NCI-H146 treated with DMSO at 0.1 percent for 48 hours (cell line): ENCODE results near the gene CADM2.

ENCODE experiments used
- DNase-seq: peaks from one replicate; lab custom pipeline; 2025; ENCODE audit not compliant: unreplicated experiment; lab: John Stamatoyannopoulos, UW

CADM2 gene

DNA sequence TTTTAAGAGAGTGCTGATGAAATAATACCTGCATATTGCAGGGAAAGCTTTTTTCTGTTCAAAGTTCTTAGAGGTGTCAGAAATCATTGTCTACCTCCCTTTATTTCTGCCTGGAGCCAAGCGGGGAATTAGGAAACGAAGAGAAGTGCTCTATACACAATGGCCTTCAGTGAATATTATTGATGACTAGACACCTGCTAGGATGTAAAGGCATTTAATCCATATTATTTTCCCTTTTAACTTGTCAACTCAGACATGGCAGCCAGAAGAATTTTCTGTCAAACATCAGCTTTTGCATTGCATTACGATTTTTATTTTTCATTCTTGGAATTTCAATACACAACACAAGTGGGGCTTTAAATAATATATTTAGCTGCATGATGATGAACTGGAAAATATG, 24.7 kb downstream of the CADM2 start:
- no peak for DNase-seq

DNA sequence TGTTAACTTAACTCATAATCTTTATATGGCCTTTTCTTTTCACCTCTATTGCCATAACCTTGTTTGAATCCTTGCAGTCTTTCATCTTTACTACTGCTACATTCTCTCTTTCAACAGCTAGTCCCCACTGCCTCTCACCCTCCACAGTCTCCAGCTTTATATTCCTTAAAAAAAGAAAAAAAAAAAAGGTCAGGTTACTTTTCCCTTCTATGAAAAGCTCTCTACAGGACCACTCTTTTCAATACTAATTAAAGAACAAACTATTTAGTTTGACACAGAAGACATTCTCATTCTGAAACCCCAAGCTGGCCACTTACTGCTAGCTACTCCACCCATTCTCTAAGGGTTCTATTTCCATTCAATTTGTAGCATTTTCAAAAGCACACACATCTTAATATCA, 25.6 kb downstream of the CADM2 start:
- no peak for DNase-seq

DNA sequence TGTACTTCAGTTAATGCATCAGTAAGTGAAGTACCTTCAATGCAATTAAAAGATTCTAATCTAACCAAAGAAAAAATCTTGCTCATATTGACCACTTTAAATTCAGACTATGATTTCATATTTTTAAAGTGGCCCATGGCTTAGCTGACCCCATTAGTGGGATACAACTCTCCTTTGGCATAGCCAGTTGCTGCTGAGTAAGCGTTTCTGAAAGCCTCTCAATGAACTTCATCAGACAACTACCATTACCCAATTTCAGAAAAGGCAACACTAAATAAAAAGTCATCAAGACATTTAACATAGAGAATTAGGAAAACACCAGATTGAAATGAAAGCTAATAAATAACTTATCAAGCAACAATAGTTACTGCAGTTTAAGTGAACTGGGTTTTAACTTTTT, 27.0 kb downstream of the CADM2 start:
- no peak for DNase-seq

DNA sequence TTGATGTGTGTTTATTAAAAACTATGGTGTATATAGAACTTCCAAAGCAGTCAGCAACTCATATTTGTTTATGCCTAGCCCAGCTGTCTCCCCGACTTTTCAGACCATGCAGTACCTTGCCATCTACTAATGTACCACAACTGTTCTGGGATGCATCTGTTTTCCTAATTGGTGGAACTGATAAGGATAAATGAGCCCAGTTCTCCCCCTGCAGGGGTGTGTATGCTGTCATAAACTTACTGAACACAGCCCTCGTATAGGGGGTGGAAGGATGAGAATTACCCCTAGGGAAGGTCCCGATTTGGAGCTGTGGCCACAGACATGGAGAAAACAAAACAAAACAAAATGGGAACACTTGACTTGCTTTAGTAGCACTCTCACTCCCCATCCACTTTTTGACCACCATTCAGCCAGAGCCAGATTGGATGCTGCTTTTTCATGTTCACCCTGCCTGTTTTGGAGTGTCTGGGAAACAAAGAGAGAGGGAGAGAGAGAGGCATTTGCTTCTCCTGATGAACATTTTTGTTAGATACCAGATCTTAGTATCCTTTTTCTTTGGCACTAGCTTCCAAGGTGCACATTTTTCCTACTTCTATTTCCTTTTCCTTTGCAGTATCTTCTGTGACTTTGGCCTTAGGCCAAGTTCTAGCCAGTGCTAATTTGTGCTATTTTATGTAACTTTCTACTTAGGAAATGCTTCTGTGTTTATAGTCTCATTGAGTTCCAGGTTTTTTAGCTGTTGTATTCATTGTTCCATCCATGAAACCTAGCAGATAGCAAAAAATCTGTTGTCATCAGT, 29.1 kb downstream of the CADM2 start:
- no peak for DNase-seq

DNA sequence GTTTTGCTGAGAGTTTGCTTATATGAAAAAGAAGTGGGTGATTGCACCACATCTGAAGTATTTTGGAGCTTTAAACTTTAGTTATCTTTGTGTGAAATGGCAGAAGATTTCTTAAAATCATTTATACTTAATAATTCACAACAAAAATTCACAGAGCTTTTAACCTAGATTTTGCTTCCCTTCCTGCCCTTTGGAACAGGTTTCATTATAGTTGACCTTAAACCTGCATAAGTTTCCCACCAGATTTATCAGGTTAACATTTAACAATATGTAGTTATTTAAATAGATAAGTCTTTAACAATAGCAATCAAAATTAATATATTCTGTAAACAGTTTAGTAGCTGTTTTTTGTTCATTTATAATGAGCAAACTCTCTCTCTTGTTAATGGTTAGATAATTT, 30.3 kb downstream of the CADM2 start:
- no peak for DNase-seq

- DNase-seq: no peak
Measured at GRCh38 chr3:84991422-84991900, 32.7 kb downstream of the CADM2 start.

- no peak for DNase-seq
Measured at GRCh38 chr3:84993956-84994355, 35.2 kb downstream of the CADM2 start.

DNA sequence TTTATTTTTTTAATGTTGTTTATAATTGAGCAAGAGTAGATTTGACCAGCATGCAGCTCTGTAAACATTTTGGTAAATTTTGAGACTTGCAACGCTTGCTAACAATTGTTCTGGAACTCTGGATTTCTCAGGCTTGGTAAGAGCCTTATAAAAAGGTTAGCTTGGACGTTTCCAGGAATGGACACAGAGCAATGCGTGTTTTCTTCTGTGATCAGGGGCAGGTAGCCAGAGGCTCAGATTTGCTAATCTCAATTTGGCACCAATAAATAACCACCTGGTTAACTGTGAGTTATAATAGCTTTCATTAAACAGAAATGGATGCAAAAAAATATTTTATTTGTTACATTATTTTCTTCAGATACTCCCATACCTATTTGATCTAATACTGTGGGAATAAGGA, 39.8 kb downstream of the CADM2 start:
- no peak for DNase-seq

DNA sequence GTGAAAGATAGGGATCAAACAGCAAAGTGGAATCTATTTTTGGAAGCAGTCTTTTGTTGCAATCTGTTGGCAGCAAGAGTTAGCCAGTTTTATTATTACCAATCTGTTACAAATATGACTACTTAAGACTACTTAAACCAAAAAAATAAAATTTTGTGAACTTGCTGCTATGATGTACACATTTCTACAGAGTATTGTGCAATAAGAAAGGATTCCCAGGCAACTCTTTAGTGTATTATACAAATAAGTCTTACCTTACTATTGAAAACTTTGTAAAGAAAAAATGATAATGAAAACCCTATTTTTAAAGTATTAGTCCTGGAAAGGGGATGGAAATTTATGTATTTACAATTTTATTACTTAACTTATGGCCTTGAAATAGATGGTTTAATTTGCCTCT, 44.7 kb downstream of the CADM2 start:
- DNase-seq: no peak

DNA sequence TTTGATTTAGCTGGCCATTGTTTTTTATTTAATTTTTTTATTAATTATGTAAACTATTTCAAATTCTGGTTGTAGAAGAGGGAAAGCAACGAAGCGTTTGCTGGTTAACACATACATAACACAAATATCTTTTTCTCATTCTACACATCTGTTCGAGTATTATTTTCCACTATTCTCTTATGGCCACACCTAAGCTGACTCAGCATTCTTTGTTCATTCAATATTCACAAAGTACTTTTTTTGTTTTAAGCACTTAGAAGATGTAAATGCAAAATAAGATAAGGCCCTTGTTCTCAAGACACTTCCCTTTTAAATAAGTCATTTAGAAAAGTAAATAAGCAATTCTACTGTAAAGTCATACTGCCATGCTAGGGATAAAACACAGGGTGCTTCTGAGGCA, 45.4 kb downstream of the CADM2 start:
- no peak for DNase-seq

- DNase-seq: no peak
Measured at GRCh38 chr3:85005946-85006345, 47.2 kb downstream of the CADM2 start.

DNA sequence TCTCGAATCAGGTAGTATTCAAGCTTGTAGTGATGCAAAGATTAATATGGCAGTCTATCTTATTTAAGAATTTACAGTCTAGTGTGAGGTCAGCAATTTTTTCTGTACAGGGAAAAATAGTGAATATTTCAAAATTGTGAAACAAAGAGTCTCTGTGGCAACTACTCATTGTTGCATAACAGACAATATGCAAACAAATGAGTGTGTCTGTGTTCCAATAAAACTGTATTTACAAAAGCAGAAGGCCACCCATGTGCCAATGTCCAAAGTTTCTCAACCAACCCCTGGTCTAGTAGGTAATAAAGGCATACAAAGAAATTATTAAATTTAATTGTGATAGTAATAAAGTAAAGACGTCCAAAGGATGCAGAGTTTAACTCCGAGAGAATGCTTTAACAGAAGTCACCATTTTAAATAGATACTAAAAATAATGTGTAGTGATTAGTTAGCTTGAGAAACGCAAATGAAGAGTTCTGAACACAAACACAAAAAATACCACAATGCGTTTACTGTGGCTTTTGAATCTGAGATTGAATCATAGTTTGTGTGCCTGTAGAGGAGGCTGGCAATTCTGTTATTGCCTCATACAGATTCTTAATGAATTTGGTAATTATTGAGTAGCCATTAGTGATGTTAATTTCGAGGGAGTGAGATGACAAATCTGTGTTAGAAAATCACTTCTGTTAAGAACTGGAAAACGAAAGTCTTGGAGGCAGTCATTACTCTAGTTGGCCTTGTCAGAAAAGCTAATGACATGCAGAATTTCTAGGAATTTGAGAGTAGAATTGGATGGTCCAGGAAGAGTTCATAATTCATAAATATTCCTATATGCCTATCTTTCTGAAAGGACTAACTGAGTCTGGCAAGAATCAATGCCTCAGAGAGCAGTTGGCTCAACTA, 48.7 kb downstream of the CADM2 start:
- DNase-seq: no peak

DNA sequence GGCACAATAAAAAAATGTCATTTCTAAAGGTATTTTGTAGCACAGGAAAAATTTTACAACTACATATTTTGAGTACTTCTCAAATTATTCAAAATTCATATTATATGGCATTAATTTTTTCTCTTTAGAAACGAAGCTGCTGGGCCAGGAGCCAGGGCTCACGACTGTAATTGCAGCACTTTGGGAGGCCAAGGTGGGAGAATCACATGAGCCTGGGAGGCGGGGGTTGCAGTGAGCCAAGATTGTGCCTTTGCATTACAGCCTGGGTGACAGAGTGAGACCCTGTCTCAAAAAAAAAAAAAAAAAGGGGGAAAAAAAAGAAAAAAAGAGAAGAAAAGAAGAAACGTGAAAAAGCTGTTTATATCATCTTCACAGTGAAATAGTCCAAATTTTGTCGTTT, 62.0 kb downstream of the CADM2 start:
- DNase-seq: no peak

DNA sequence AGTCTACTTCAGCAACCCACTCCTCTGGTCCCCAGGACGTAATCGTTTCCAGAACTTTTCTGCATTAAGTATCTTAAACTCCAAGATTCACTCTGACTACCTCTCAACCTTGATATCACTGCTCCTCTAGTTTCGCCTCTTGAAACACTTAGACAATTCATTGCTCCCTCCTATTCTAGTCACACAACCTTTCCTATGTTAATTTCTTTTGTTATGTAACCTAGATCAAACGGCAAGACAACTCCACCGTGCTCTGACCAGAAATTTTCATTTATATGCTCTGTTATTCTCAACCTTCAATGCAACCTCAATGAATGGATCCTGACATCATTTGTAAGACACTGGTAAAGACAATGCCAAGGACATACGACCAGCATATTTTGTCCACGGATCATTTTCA, 71.3 kb downstream of the CADM2 start:
- DNase-seq: no peak

GRCh38 chr3:85037203-85037602, 78.4 kb downstream of the CADM2 start:
- no peak for DNase-seq

DNA sequence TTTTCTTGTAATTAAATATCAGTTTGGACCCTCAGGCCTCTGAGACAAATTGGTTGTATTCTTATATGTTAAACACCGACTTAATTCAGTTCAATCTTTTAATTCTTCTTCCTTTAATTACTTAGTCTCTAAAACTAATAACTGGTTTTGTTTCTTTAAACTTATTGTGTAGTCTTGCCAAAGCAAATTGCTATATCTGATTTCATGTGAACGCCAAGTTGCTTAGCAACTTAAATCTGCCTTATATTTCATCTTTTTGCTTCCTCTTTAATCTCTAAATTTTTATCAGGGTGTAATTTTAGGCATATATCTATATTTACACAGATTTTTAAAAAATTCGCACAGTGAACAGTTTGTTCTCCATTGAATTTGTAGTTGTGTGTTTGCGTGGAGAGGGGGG, 82.2 kb downstream of the CADM2 start:
- no peak for DNase-seq

DNA sequence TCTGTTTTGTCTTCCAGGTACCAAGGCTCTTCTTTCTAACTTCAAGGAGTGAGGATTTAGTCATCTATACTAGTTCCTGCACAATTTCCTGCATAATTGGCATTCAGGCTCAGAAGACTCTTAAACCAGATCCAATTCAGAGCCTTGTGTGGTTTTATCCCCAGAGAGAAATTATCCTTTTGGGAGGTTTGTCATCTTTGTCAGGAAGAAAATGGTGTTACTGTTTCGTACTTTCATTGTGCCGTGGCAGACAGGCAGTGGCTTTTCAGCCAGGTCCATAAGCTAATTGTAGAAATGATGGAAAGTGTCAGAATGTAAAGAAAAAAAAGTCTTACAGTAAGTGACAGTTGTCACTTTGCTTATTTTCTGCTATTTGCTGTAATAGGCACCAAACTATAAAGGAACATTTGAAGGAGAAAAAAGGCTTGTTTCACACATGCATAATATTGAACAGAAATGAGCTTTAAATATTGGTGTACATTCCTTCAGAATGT, 82.8 kb downstream of the CADM2 start:
- no peak for DNase-seq

GRCh38 chr3:85050821-85051220, 92.0 kb downstream of the CADM2 start:
- DNase-seq: no peak

GRCh38 chr3:85051786-85052185, 93.0 kb downstream of the CADM2 start:
- no peak for DNase-seq

DNA sequence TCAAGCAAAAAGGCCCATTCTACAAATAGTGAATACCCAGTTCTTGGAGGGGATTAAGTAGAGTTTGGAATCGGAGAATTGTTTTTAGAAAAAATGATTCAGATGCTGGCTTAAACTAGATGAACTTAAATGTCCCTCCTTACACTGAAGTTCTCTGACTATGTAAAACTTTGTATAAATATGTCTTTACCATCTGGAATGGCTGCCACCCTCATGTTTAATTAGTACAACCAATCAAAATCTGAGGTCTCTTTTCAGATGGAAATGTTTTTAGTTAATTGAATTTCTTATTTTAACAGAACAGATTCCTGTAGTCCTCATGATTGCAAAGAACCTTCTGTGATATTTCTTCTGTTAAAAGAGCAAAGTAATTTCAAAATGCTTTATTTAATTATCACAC, 94.8 kb downstream of the CADM2 start:
- no peak for DNase-seq

- DNase-seq: no peak
Measured at GRCh38 chr3:85054579-85054978, 95.8 kb downstream of the CADM2 start.

DNA sequence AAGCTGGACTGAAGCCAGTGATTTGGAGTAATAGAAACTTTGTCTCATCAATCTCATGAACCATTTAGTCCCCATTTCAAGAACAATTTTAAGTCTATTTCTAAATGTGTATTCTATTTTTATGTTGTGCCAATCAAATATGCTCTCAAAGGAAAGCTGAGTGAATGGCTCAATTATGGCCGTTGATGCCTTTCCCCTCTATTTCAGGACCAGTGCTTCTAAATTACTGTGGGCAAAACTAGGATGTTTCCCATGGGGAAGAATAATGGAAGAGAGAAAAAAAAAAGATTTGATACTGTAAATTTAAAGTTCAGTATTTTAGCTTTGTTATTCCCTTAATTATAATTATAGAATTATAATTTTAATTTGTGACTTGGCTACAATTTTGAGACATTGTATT, 110.1 kb downstream of the CADM2 start:
- DNase-seq: no peak
